LNCaP clone FGC (cell line): Measurements from ENCODE around the gene TMEM165.

Source experiments
- DNase-seq: peaks from one replicate; pipeline ENCODE4 v3.0.0-alpha.2; 2011; ENCODE audit warnings: low read depth
- H3K4me3 ChIP-seq: 2 replicates; pipeline ENCODE4 v1.5.1; 2011; ENCODE audit warnings: mild to moderate bottlenecking, low read depth, low read length, control low read depth
- CTCF ChIP-seq: IDR thresholded peaks from 2 replicates; pipeline ENCODE4 v1.5.1; 2012; ENCODE audit warnings: mild to moderate bottlenecking; ENCODE audit not compliant: control insufficient read depth, insufficient read depth; ENCODE audit errors: extremely low read depth

TMEM165 gene

GRCh38 chr4:55381502-55381901 lies 14.3 kb upstream of the TMEM165 start:
- no peak for TF ChIP-seq CTCF
- no peak overlapping the region for H3K4me3 ChIP-seq
- DNase-seq = no peak

- no peak for DNase-seq
- TF ChIP-seq CTCF = no peak
- H3K4me3 ChIP-seq = no peak overlapping the region
Observed at GRCh38 chr4:55382488-55383003, 13.2 kb upstream of the TMEM165 start.

- TF ChIP-seq CTCF = no peak
- no peak for DNase-seq
- H3K4me3 ChIP-seq = no peak overlapping the region
Observed at GRCh38 chr4:55385201-55385649, 10.5 kb upstream of the TMEM165 start.

GRCh38 chr4:55386073-55386472 lies 9.7 kb upstream of the TMEM165 start:
- TF ChIP-seq CTCF = no peak
- DNase-seq = no peak
- H3K4me3 ChIP-seq = no peak overlapping the region

GRCh38 chr4:55386840-55387239 lies 8.9 kb upstream of the TMEM165 start:
- TF ChIP-seq CTCF = no peak
- no peak for DNase-seq
- no peak overlapping the region for H3K4me3 ChIP-seq

- H3K4me3 ChIP-seq = no peak overlapping the region
- no peak for DNase-seq
- no peak for TF ChIP-seq CTCF
Observed at GRCh38 chr4:55393461-55394320, 2.1 kb upstream of the TMEM165 start.

- DNase-seq = no peak
- peak overlapping the region; percentile 61 for H3K4me3 ChIP-seq
- TF ChIP-seq CTCF = no peak
Observed at GRCh38 chr4:55395218-55395528, 584 bp upstream of the TMEM165 start.
